ENCODE data around the gene SPESP1. TPM values are rescaled to one million over a fixed set of nuclear protein-coding genes. Genes with fewer than 3 reads are reported as not detected.

The SPESP1 gene
- polyA plus RNA-seq, 1 donor (not counting 4 experiments of a cell fraction or from before 2014, with no cell fraction given): 5.3 TPM

GRCh38 chr15:68987676-68988075 lies 57.4 kb downstream of the SPESP1 start:
- TF ChIP-seq CTCF (optimal IDR thresholded peaks at IDR 0.05 in 1 of 3, IDR thresholded peaks at IDR 0.05 in 1 of 3, conservative IDR thresholded peaks at IDR 0.05 in 1 of 3; ENCODE audit: extremely low read depth in 1 of 3, insufficient read depth in 2 of 3, low read length in 3 of 3) (no peak), EZH2 (IDR thresholded peaks at IDR 0.05; ENCODE audit: low read length) (no peak)
- Histone ChIP-seq H3K79me2 (ENCODE audit: control insufficient read depth, insufficient read depth, low read length) (no peaks in the 10 kb centered on the region), H3K9me3 (ENCODE audit: control insufficient read depth, low read depth, low read length) (no peaks in the 10 kb centered on the region), H3K36me3 (ENCODE audit: control insufficient read depth in 2 of 2, extremely low read depth in 1 of 2, insufficient read depth in 2 of 2, low read length in 2 of 2) (no peaks in the 10 kb centered on the region), H3K27me3 (ENCODE audit: control insufficient read depth, extremely low read depth, insufficient read depth, low read length) (no peaks in the 10 kb centered on the region), H3K4me1 (ENCODE audit: control insufficient read depth, extremely low read depth, insufficient read depth, low read length) (peaks cover 17% of the 10 kb centered on the region), H2AFZ (ENCODE audit: control insufficient read depth, low read length) (no peak overlapping the region), H4K20me1 (ENCODE audit: control insufficient read depth, extremely low read depth, insufficient read depth, low read length) (no peaks in the 10 kb centered on the region), H3K9me1 (ENCODE audit: control insufficient read depth, extremely low read depth, insufficient read depth, low read length) (no peaks in the 10 kb centered on the region), H3K4me2 (ENCODE audit: control insufficient read depth, extremely low read depth, insufficient read depth, low read depth, low read length) (no peak overlapping the region), H3K27ac (ENCODE audit: control insufficient read depth, insufficient read depth, low read length) (no peak overlapping the region), H3K4me3 (ENCODE audit: control insufficient read depth in 2 of 3, extremely low read depth in 1 of 3, insufficient read depth in 2 of 3, low read depth in 1 of 3, low read length in 3 of 3) (no peak overlapping the region), H3K9ac (ENCODE audit: control insufficient read depth, extremely low read depth, insufficient read depth, low read length) (no peak overlapping the region)
- FAIRE-seq (no peak), DNase-seq (ENCODE audit: low read depth, low spot score) (no peak)
- dilution Hi-C loops (cut with MboI; ENCODE audit: extremely low pct_ligation_motif_present, low sequenced_read_pairs): no loop called here

- H3K27me3 ChIP-seq (ENCODE audit: control insufficient read depth, extremely low read depth, insufficient read depth, low read length): no peaks in the 10 kb centered on the region
- no peaks in the 10 kb centered on the region for H3K79me2 ChIP-seq (ENCODE audit: control insufficient read depth, insufficient read depth, low read length)
- dilution Hi-C loops (cut with MboI; ENCODE audit: extremely low pct_ligation_motif_present, low sequenced_read_pairs): no loop called here
- no peak overlapping the region for H3K9ac ChIP-seq (ENCODE audit: control insufficient read depth, extremely low read depth, insufficient read depth, low read length)
- H4K20me1 ChIP-seq (ENCODE audit: control insufficient read depth, extremely low read depth, insufficient read depth, low read length): no peaks in the 10 kb centered on the region
- DNase-seq (ENCODE audit: low read depth, low spot score) (no peak), FAIRE-seq (no peak)
- H3K4me1 ChIP-seq (ENCODE audit: control insufficient read depth, extremely low read depth, insufficient read depth, low read length): peaks cover 30% of the 10 kb centered on the region
- H2AFZ ChIP-seq (ENCODE audit: control insufficient read depth, low read length): no peak overlapping the region
- H3K36me3 ChIP-seq (ENCODE audit: control insufficient read depth in 2 of 2, extremely low read depth in 1 of 2, insufficient read depth in 2 of 2, low read length in 2 of 2): no peaks in the 10 kb centered on the region
- H3K9me1 ChIP-seq (ENCODE audit: control insufficient read depth, extremely low read depth, insufficient read depth, low read length): no peaks in the 10 kb centered on the region
- TF ChIP-seq CTCF (optimal IDR thresholded peaks at IDR 0.05 in 1 of 3, IDR thresholded peaks at IDR 0.05 in 1 of 3, conservative IDR thresholded peaks at IDR 0.05 in 1 of 3; ENCODE audit: extremely low read depth in 1 of 3, insufficient read depth in 2 of 3, low read length in 3 of 3): no peak
- TF ChIP-seq EZH2 (IDR thresholded peaks at IDR 0.05; ENCODE audit: low read length): no peak
- H3K27ac ChIP-seq (ENCODE audit: control insufficient read depth, insufficient read depth, low read length): no peak overlapping the region
- H3K4me3 ChIP-seq (ENCODE audit: control insufficient read depth in 2 of 3, extremely low read depth in 1 of 3, insufficient read depth in 2 of 3, low read depth in 1 of 3, low read length in 3 of 3): no peak overlapping the region
- no peaks in the 10 kb centered on the region for H3K9me3 ChIP-seq (ENCODE audit: control insufficient read depth, low read depth, low read length)
- no peak overlapping the region for H3K4me2 ChIP-seq (ENCODE audit: control insufficient read depth, extremely low read depth, insufficient read depth, low read depth, low read length)
Measured at GRCh38 chr15:68989541-68990230, 59.4 kb downstream of the SPESP1 start.

Data from keratinocyte (primary cell).